Fibroblast of pulmonary artery (primary cell): Measurements from ENCODE around the gene SPATA46.

ENCODE experiments used
- DNase-seq: peaks from one replicate; pipeline ENCODE4 v3.0.0-alpha.2; 2010; ENCODE audit warnings: low read depth
- H3K4me3 ChIP-seq: replicated peaks from 2 replicates; pipeline ENCODE4 v1.5.1; 2011; ENCODE audit warnings: low read depth, mild to moderate bottlenecking, control low read depth, low read length, moderate library complexity
- CTCF ChIP-seq: IDR thresholded peaks from 2 replicates; pipeline ENCODE4 v1.5.1; 2011; ENCODE audit warnings: mild to moderate bottlenecking, control low read depth, low read length, inconsistent platforms; ENCODE audit errors: missing control alignments

The SPATA46 gene

GRCh38 chr1:162386292-162387225, 9.9 kb upstream of the SPATA46 start:
- DNase-seq = no peak
- no peak overlapping the region for H3K4me3 ChIP-seq
- TF ChIP-seq CTCF = no peak

- no peak overlapping the region for H3K4me3 ChIP-seq
- no peak for DNase-seq
- no peak for TF ChIP-seq CTCF
Observed at GRCh38 chr1:162385702-162386101, 9.0 kb upstream of the SPATA46 start.

GRCh38 chr1:162385280-162385623, 8.6 kb upstream of the SPATA46 start:
- no peak for DNase-seq
- TF ChIP-seq CTCF = no peak
- no peak overlapping the region for H3K4me3 ChIP-seq

- DNase-seq = no peak
- TF ChIP-seq CTCF = no peak
- no peak overlapping the region for H3K4me3 ChIP-seq
Observed at GRCh38 chr1:162384601-162385279, 8.1 kb upstream of the SPATA46 start.

- no peak for DNase-seq
- no peak for TF ChIP-seq CTCF
- no peak overlapping the region for H3K4me3 ChIP-seq
Observed at GRCh38 chr1:162384116-162384515, 7.5 kb upstream of the SPATA46 start.

GRCh38 chr1:162383516-162383915, 6.9 kb upstream of the SPATA46 start:
- DNase-seq = no peak
- TF ChIP-seq CTCF = no peak
- H3K4me3 ChIP-seq = no peak overlapping the region

- TF ChIP-seq CTCF = no peak
- H3K4me3 ChIP-seq = no peak overlapping the region
- no peak for DNase-seq
Observed at GRCh38 chr1:162383091-162383490, 6.4 kb upstream of the SPATA46 start.
